WERI-Rb-1 (cell line): ENCODE measurements around the gene CAPN1.
A peak's percentile ranks its signal among the peaks of the same experiment; 100 is the strongest.

Experiments
- DNase-seq: peaks from one replicate; pipeline ENCODE4 v3.0.0-alpha.2; 2020
- H3K27ac ChIP-seq: fragments of 250-450 bp; sonication (Bioruptor Pico); 2 replicates; pipeline ENCODE4 v1.5.1; 2020; ENCODE audit warnings: mild to moderate bottlenecking, moderate library complexity
- H3K27me3 ChIP-seq: fragments of 250-450 bp; sonication (Bioruptor Pico); 2 replicates; pipeline ENCODE4 v1.5.1; 2021; ENCODE audit warnings: mild to moderate bottlenecking, low read depth, moderate library complexity; ENCODE audit not compliant: insufficient read depth, severe bottlenecking
- H3K36me3 ChIP-seq: fragments of 250-450 bp; sonication (Bioruptor Pico); 2 replicates; pipeline ENCODE4 v1.5.1; 2020; ENCODE audit warnings: mild to moderate bottlenecking, moderate library complexity
- H3K4me3 ChIP-seq: 2 replicates; pipeline ENCODE4 v1.5.1; 2011; ENCODE audit warnings: low read depth, mild to moderate bottlenecking, control low read depth, low read length
- H3K9me3 ChIP-seq: fragments of 250-450 bp; sonication (Bioruptor Pico); 2 replicates; pipeline ENCODE4 v1.5.1; 2021; ENCODE audit warnings: mild to moderate bottlenecking, moderate library complexity; ENCODE audit not compliant: severe bottlenecking
- CTCF ChIP-seq: IDR thresholded peaks from 2 replicates; pipeline ENCODE4 v1.5.1; 2011; ENCODE audit warnings: low read depth, mild to moderate bottlenecking, control low read depth, inconsistent platforms, low read length

Gene CAPN1

GRCh38 chr11:65218446-65218845 lies 36.7 kb downstream of the CAPN1 start:
- peak overlapping the region; percentile 64; the same call in 1 of the 2 replicates for H3K27ac ChIP-seq
- TF ChIP-seq CTCF: no peak

GRCh38 chr11:65219930-65220213 lies 38.1 kb downstream of the CAPN1 start:
- H3K4me3 ChIP-seq: no peak overlapping the region
- no peaks in the 10 kb centered on the region for H3K9me3 ChIP-seq
- DNase-seq: no peak
- H3K36me3 ChIP-seq: no peaks in the 10 kb centered on the region
- H3K27me3 ChIP-seq: no peaks in the 10 kb centered on the region
- no peak for TF ChIP-seq CTCF
- H3K27ac ChIP-seq: peak overlapping the region; percentile 64

More at GRCh38 chr11:65218446-65218845, 36.7 kb downstream of the CAPN1 start:
- Histone ChIP-seq H3K27me3 (no peaks in the 10 kb centered on the region), H3K36me3 (no peaks in the 10 kb centered on the region), H3K4me3 (no peak overlapping the region), H3K9me3 (no peaks in the 10 kb centered on the region)
- DNase-seq: no peak

- TF ChIP-seq CTCF: no peak
- Histone ChIP-seq H3K27me3 (no peaks in the 10 kb centered on the region), H3K9me3 (no peaks in the 10 kb centered on the region), H3K27ac (no peak overlapping the region; the same call in 1 of the 2 replicates), H3K36me3 (no peaks in the 10 kb centered on the region), H3K4me3 (no peak overlapping the region)
- DNase-seq: no peak
These were observed 39.3 kb downstream of the CAPN1 start for GRCh38 chr11:65221026-65221425.

- no peaks in the 10 kb centered on the region for H3K9me3 ChIP-seq
- H3K36me3 ChIP-seq: no peaks in the 10 kb centered on the region
- DNase-seq: no peak
- no peak overlapping the region for H3K4me3 ChIP-seq
- H3K27ac ChIP-seq: no peak overlapping the region
- no peaks in the 10 kb centered on the region for H3K27me3 ChIP-seq
- TF ChIP-seq CTCF: no peak
These were observed 41.3 kb downstream of the CAPN1 start for GRCh38 chr11:65223011-65223410.

GRCh38 chr11:65224930-65225278 lies 43.2 kb downstream of the CAPN1 start:
- Histone ChIP-seq H3K9me3 (no peaks in the 10 kb centered on the region), H3K4me3 (peak overlapping the region; percentile 34), H3K27ac (peak overlapping the region; percentile 89), H3K36me3 (no peaks in the 10 kb centered on the region), H3K27me3 (no peaks in the 10 kb centered on the region)
- DNase-seq: peak; percentile 89
- no peak for TF ChIP-seq CTCF

- peak overlapping the region; percentile 89 for H3K27ac ChIP-seq
These were observed 43.8 kb downstream of the CAPN1 start for GRCh38 chr11:65225279-65226102.

More at GRCh38 chr11:65225279-65226102, 43.8 kb downstream of the CAPN1 start:
- peak; percentile 81 for DNase-seq
- H3K36me3 ChIP-seq: no peaks in the 10 kb centered on the region
- no peaks in the 10 kb centered on the region for H3K9me3 ChIP-seq
- H3K27me3 ChIP-seq: no peaks in the 10 kb centered on the region
- TF ChIP-seq CTCF: peak; percentile 47; the same call in 1 of the 2 replicates
- H3K4me3 ChIP-seq: peak overlapping the region; percentile 34
